Hepatocyte (in vitro differentiated cells): ENCODE results near the gene MID1. TPM values are rescaled to one million over a fixed set of nuclear protein-coding genes. Genes with fewer than 3 reads are reported as not detected.
A peak's percentile ranks its signal among the peaks of the same experiment; 100 is the strongest.

Source experiments
- DNase-seq: peaks from one replicate; pipeline ENCODE4 v3.0.0-alpha.2; 2016; ENCODE audit warnings: low spot score
- H2AFZ ChIP-seq: fragments of 200-600 bp; sonication (generic); 2 replicates; pipeline ENCODE4 v1.6.0; 2016; ENCODE audit warnings: antibody characterized with exemption, mild to moderate bottlenecking
- H3K27ac ChIP-seq: fragments of 200-600 bp; sonication (generic); 2 replicates; pipeline ENCODE4 v1.5.1; 2016; ENCODE audit warnings: mild to moderate bottlenecking
- H3K27me3 ChIP-seq: fragments of 200-600 bp; sonication (generic); 2 replicates; pipeline ENCODE4 v1.6.1; 2016
- H3K36me3 ChIP-seq: fragments of 200-600 bp; sonication (generic); replicated peaks from 2 replicates; pipeline ENCODE4 v1.5.1; 2016; ENCODE audit warnings: low read depth; ENCODE audit not compliant: insufficient read depth
- H3K4me1 ChIP-seq: fragments of 200-600 bp; sonication (generic); 2 replicates; pipeline ENCODE4 v1.5.1; 2016; ENCODE audit warnings: mild to moderate bottlenecking, moderate library complexity; ENCODE audit not compliant: insufficient read depth
- H3K4me2 ChIP-seq: fragments of 200-600 bp; sonication (generic); 2 replicates; pipeline ENCODE4 v1.6.0; 2016
- H3K4me3 ChIP-seq: fragments of 200-600 bp; sonication (generic); 2 replicates; pipeline ENCODE4 v1.5.1; 2016; ENCODE audit warnings: mild to moderate bottlenecking
- H3K79me2 ChIP-seq: fragments of 200-600 bp; sonication (generic); 2 replicates; pipeline ENCODE4 v1.6.0; 2017; ENCODE audit warnings: mild to moderate bottlenecking
- H3K9me2 ChIP-seq: fragments of 200-600 bp; sonication (generic); replicated peaks from 2 replicates; pipeline ENCODE4 v1.6.0; 2017; ENCODE audit warnings: mild to moderate bottlenecking; ENCODE audit not compliant: insufficient read depth
- H3K9me3 ChIP-seq: fragments of 200-600 bp; sonication (generic); 2 replicates; pipeline ENCODE4 v1.5.1; 2016; ENCODE audit warnings: low read depth, mild to moderate bottlenecking
- H4K20me1 ChIP-seq: fragments of 200-600 bp; sonication (generic); 2 replicates; pipeline ENCODE4 v1.6.0; 2016; ENCODE audit warnings: mild to moderate bottlenecking; ENCODE audit not compliant: insufficient read depth, poor library complexity, severe bottlenecking
- EZH2 ChIP-seq: fragments of 200-600 bp; sonication (generic); IDR thresholded peaks from 2 replicates; pipeline ENCODE4 v1.6.1; 2016; ENCODE audit warnings: antibody characterized with exemption, mild to moderate bottlenecking, borderline replicate concordance
- EZH2phosphoT487 ChIP-seq: fragments of 200-600 bp; sonication (generic); IDR thresholded peaks from one replicate; pipeline ENCODE4 v1.6.1; 2018; ENCODE audit warnings: antibody characterized with exemption, mild to moderate bottlenecking, low read depth, moderate library complexity; ENCODE audit not compliant: unreplicated experiment, severe bottlenecking
- WGBS: methylation state at CpG from one replicate; pipeline ENCODE4 v1.1.6; 2016; ENCODE audit warnings: low lambda C conversion rate; ENCODE audit errors: missing lambda C conversion rate; 5-methylcytosine and 5-hydroxymethylcytosine counted together
- polyA plus RNA-seq: library from polyadenylated mRNA; unstranded; fragments of >200 nt; fragmentation: Nextera tagmentation; extraction: Ambion mirVana; gene quantifications from 2 replicates; pipeline ENCODE4 v1.2.1, GENCODE V29; 2016
- total RNA-seq: library from RNA; depleted of rRNA; stranded (reverse); fragments of >200 nt; gene quantifications from 2 replicates; pipeline ENCODE4 v1.2.3, GENCODE V29; 2014
- TF ChIP-seq, protein P1 (sequence below): fragments of 200-600 bp; sonication (generic); IDR thresholded peaks from 2 replicates; pipeline ENCODE4 v1.5.1; 2016; ENCODE audit warnings: antibody characterized with exemption, mild to moderate bottlenecking; ENCODE audit not compliant: poor library complexity

MID1 gene
- total and polyA plus RNA-seq, 2 experiments from 2014 or later, result 21.1 to 21.3 TPM

DNA sequence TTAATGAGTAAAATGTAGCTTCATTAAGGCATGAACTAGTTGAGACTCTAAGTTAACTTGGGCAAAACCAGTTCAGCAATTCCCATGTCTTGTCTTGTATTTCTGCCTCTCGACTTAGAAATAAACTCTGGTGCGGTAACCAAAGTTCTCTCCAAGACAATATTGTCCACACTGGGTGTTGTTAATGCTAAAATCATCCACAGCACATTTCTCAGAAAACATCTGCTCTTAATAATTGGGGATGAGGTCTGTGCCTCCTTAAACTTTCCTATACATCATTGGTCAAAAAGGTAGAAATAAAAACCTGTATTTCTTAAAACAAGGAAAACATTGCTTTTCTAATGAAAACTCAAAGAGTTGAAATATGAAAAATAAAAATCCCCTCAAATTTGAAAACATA lies 32.9 kb upstream of the MID1 start:
- no peaks in the 10 kb centered on the region for H3K79me2 ChIP-seq
- no peaks in the 10 kb centered on the region for H3K9me3 ChIP-seq
- 66% methylated on average over 2 of the region's 2 CpGs for WGBS
- no peaks in the 10 kb centered on the region for H3K27me3 ChIP-seq
- H2AFZ ChIP-seq, result no peak overlapping the region
- no peaks in the 10 kb centered on the region for H3K4me1 ChIP-seq
- H3K4me2 ChIP-seq, result no peak overlapping the region
- no peaks in the 10 kb centered on the region for H3K36me3 ChIP-seq
- H3K4me3 ChIP-seq, result no peak overlapping the region
- H4K20me1 ChIP-seq, result no peaks in the 10 kb centered on the region
- no peak for DNase-seq
- TF ChIP-seq, protein P1, sequence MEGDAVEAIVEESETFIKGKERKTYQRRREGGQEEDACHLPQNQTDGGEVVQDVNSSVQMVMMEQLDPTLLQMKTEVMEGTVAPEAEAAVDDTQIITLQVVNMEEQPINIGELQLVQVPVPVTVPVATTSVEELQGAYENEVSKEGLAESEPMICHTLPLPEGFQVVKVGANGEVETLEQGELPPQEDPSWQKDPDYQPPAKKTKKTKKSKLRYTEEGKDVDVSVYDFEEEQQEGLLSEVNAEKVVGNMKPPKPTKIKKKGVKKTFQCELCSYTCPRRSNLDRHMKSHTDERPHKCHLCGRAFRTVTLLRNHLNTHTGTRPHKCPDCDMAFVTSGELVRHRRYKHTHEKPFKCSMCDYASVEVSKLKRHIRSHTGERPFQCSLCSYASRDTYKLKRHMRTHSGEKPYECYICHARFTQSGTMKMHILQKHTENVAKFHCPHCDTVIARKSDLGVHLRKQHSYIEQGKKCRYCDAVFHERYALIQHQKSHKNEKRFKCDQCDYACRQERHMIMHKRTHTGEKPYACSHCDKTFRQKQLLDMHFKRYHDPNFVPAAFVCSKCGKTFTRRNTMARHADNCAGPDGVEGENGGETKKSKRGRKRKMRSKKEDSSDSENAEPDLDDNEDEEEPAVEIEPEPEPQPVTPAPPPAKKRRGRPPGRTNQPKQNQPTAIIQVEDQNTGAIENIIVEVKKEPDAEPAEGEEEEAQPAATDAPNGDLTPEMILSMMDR, result no peak
- TF ChIP-seq EZH2 (no peak), EZH2phosphoT487 (no peak)
- no peak overlapping the region for H3K27ac ChIP-seq
- no peaks in the 10 kb centered on the region for H3K9me2 ChIP-seq

DNA sequence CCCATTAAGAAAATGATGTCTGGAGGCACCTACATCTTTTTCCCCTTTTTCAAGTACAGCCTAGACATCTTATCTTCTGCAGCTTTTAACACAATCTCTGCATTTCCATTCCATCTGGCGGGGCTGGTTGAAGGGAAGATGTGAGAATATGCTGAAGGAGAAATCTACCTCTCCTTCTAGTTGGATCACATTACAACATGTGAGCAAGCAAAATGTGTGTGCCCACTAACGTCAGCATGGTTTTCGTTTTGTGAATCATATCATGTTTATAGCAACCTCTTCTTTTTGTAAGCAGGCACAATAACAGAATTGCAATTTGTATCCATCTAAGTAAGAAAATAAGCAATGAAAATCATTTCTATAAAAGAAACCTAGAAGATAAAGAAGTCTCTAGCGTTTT lies 28.9 kb upstream of the MID1 start:
- Histone ChIP-seq H3K9me2 (no peaks in the 10 kb centered on the region), H3K4me3 (no peak overlapping the region), H3K27me3 (no peaks in the 10 kb centered on the region), H3K36me3 (no peaks in the 10 kb centered on the region), H2AFZ (no peak overlapping the region), H3K4me2 (no peak overlapping the region), H3K27ac (no peak overlapping the region), H3K4me1 (no peaks in the 10 kb centered on the region), H3K79me2 (no peaks in the 10 kb centered on the region), H4K20me1 (no peaks in the 10 kb centered on the region), H3K9me3 (no peaks in the 10 kb centered on the region)
- WGBS, result 54% methylated on average over 4 of the region's 4 CpGs
- TF ChIP-seq, protein P1, result no peak
- TF ChIP-seq EZH2, result no peak
- TF ChIP-seq EZH2phosphoT487, result no peak
- DNase-seq, result no peak

DNA sequence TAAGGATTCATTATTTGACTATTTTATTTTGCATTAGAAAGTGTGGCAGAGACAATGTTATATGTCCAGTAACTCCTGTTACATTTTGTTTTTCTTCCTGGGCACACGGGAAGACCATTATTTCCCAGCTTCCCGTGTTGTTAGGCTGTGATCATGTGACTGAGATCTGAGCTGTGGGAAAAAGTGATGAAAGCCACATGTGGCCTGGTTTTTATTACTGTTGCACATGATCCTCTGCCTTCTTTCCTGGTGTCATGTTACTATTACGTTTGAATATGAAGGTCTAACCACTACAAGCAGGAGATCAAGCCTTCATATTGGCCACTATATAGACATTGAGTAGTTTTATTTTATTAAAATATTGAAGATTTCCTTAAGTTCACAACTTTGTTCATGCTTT lies 28.2 kb upstream of the MID1 start:
- Histone ChIP-seq H4K20me1 (no peaks in the 10 kb centered on the region), H2AFZ (no peak overlapping the region), H3K79me2 (no peaks in the 10 kb centered on the region), H3K27me3 (no peaks in the 10 kb centered on the region), H3K4me3 (no peak overlapping the region), H3K4me1 (no peaks in the 10 kb centered on the region), H3K9me2 (no peaks in the 10 kb centered on the region), H3K4me2 (no peak overlapping the region), H3K9me3 (no peaks in the 10 kb centered on the region), H3K36me3 (no peaks in the 10 kb centered on the region), H3K27ac (no peak overlapping the region)
- WGBS, result 47% methylated on average over 3 of the region's 3 CpGs
- TF ChIP-seq EZH2 (no peak), EZH2phosphoT487 (no peak)
- TF ChIP-seq, protein P1, result no peak
- DNase-seq, result peak; percentile 24

DNA sequence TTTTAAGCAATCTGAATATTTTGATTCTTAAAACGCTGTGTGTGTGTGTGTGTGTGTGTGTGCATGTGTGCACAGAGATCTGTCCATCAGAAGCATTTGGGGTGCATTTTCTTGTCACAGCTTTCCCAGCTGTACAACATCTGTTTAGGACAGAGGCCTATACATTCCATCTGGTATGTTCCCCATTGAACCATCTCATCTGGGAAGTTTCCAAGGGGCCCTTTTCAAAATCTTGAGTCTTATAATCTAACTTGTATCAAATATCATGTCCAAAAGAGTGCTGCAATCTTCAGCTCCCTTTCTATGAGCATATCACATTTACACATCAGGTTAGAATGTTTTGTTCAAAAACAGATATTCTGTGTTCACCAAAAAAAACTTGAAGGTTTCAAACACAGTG lies 16.5 kb upstream of the MID1 start:
- H3K4me1 ChIP-seq, result no peaks in the 10 kb centered on the region
- no peaks in the 10 kb centered on the region for H3K79me2 ChIP-seq
- H3K4me3 ChIP-seq, result no peak overlapping the region
- H3K27ac ChIP-seq, result no peak overlapping the region
- no peaks in the 10 kb centered on the region for H3K9me2 ChIP-seq
- no peaks in the 10 kb centered on the region for H3K9me3 ChIP-seq
- H2AFZ ChIP-seq, result no peak overlapping the region
- 13% methylated on average over 1 of the region's 1 CpG for WGBS
- no peaks in the 10 kb centered on the region for H3K27me3 ChIP-seq
- DNase-seq, result no peak
- no peak overlapping the region for H3K4me2 ChIP-seq
- H3K36me3 ChIP-seq, result no peaks in the 10 kb centered on the region
- no peaks in the 10 kb centered on the region for H4K20me1 ChIP-seq
- no peak for TF ChIP-seq EZH2phosphoT487
- TF ChIP-seq, protein P1, result no peak
- TF ChIP-seq EZH2, result no peak
